Measurements from ENCODE around the gene DMRTB1. TPM values are rescaled to one million over a fixed set of nuclear protein-coding genes. Genes with fewer than 3 reads are reported as not detected.

The DMRTB1 gene
- total RNA-seq, 1 donor from 2014 or later = not detected

- intact Hi-C loops (cut with micrococcal nuclease) = no loop called here
- H3K4me1 Mint-ChIP-seq (ENCODE audit: low read depth) = no peaks in the 10 kb centered on the region
- H3K27me3 Mint-ChIP-seq (ENCODE audit: low read depth) = peaks cover 2% of the 10 kb centered on the region
- DNase-seq (ENCODE audit: low spot score) = no peak
- no peaks in the 10 kb centered on the region for H3K36me3 Mint-ChIP-seq (ENCODE audit: low read depth)
- H3K4me3 Mint-ChIP-seq (ENCODE audit: low read depth) = no peak overlapping the region
- no peaks in the 10 kb centered on the region for H3K9me3 Mint-ChIP-seq
- H3K27ac Mint-ChIP-seq = no peak overlapping the region
Observed at GRCh38 chr1:53461323-53462044, 2.3 kb downstream of the DMRTB1 start.

GRCh38 chr1:53462193-53462592 is 3.0 kb downstream of the DMRTB1 start:
- Mint-ChIP-seq H3K27me3 (ENCODE audit: low read depth) (no peaks in the 10 kb centered on the region), H3K4me3 (ENCODE audit: low read depth) (no peak overlapping the region), H3K9me3 (no peaks in the 10 kb centered on the region), H3K27ac (no peak overlapping the region), H3K4me1 (ENCODE audit: low read depth) (no peaks in the 10 kb centered on the region), H3K36me3 (ENCODE audit: low read depth) (no peaks in the 10 kb centered on the region)
- intact Hi-C loops (cut with micrococcal nuclease) = no loop called here
- DNase-seq (ENCODE audit: low spot score) = no peak

- Mint-ChIP-seq H3K36me3 (ENCODE audit: low read depth) (no peaks in the 10 kb centered on the region), H3K4me3 (ENCODE audit: low read depth) (no peak overlapping the region), H3K27me3 (ENCODE audit: low read depth) (no peaks in the 10 kb centered on the region), H3K4me1 (ENCODE audit: low read depth) (no peaks in the 10 kb centered on the region), H3K27ac (no peak overlapping the region), H3K9me3 (no peaks in the 10 kb centered on the region)
- no peak for DNase-seq (ENCODE audit: low spot score)
- intact Hi-C loops (cut with micrococcal nuclease) = no loop called here
Observed at GRCh38 chr1:53462769-53463501, 3.7 kb downstream of the DMRTB1 start.

GRCh38 chr1:53463961-53464899 is 5.0 kb downstream of the DMRTB1 start:
- no peaks in the 10 kb centered on the region for H3K27me3 Mint-ChIP-seq (ENCODE audit: low read depth)
- H3K27ac Mint-ChIP-seq = no peak overlapping the region
- H3K9me3 Mint-ChIP-seq = no peaks in the 10 kb centered on the region
- DNase-seq (ENCODE audit: low spot score) = no peak
- no peaks in the 10 kb centered on the region for H3K36me3 Mint-ChIP-seq (ENCODE audit: low read depth)
- intact Hi-C loops (cut with micrococcal nuclease) = no loop called here
- no peaks in the 10 kb centered on the region for H3K4me1 Mint-ChIP-seq (ENCODE audit: low read depth)
- no peak overlapping the region for H3K4me3 Mint-ChIP-seq (ENCODE audit: low read depth)

- no peaks in the 10 kb centered on the region for H3K4me1 Mint-ChIP-seq (ENCODE audit: low read depth)
Observed at GRCh38 chr1:53465023-53465957, 6.1 kb downstream of the DMRTB1 start.

GRCh38 chr1:53467391-53467790 is 8.2 kb downstream of the DMRTB1 start:
- no peak for DNase-seq (ENCODE audit: low spot score)
- Mint-ChIP-seq H3K36me3 (ENCODE audit: low read depth) (no peaks in the 10 kb centered on the region), H3K4me3 (ENCODE audit: low read depth) (no peak overlapping the region), H3K4me1 (ENCODE audit: low read depth) (no peaks in the 10 kb centered on the region), H3K27ac (no peak overlapping the region), H3K27me3 (ENCODE audit: low read depth) (no peaks in the 10 kb centered on the region), H3K9me3 (no peaks in the 10 kb centered on the region)
- intact Hi-C loops (cut with micrococcal nuclease) = no loop called here

More at GRCh38 chr1:53465023-53465957, 6.1 kb downstream of the DMRTB1 start:
- no peaks in the 10 kb centered on the region for H3K36me3 Mint-ChIP-seq (ENCODE audit: low read depth)
- H3K27ac Mint-ChIP-seq = no peak overlapping the region
- no peak for DNase-seq (ENCODE audit: low spot score)
- H3K27me3 Mint-ChIP-seq (ENCODE audit: low read depth) = no peaks in the 10 kb centered on the region
- no peaks in the 10 kb centered on the region for H3K9me3 Mint-ChIP-seq
- intact Hi-C loops (cut with micrococcal nuclease) = no loop called here
- H3K4me3 Mint-ChIP-seq (ENCODE audit: low read depth) = no peak overlapping the region

- DNase-seq (ENCODE audit: low spot score) = no peak
- no peaks in the 10 kb centered on the region for H3K4me1 Mint-ChIP-seq (ENCODE audit: low read depth)
- H3K27me3 Mint-ChIP-seq (ENCODE audit: low read depth) = no peaks in the 10 kb centered on the region
- no peak overlapping the region for H3K27ac Mint-ChIP-seq
- no peaks in the 10 kb centered on the region for H3K9me3 Mint-ChIP-seq
- H3K4me3 Mint-ChIP-seq (ENCODE audit: low read depth) = no peak overlapping the region
- intact Hi-C loops (cut with micrococcal nuclease) = no loop called here
- H3K36me3 Mint-ChIP-seq (ENCODE audit: low read depth) = no peaks in the 10 kb centered on the region
Observed at GRCh38 chr1:53468374-53468773, 9.2 kb downstream of the DMRTB1 start.

GRCh38 chr1:53469373-53469772 is 10.2 kb downstream of the DMRTB1 start:
- no peaks in the 10 kb centered on the region for H3K36me3 Mint-ChIP-seq (ENCODE audit: low read depth)
- H3K27ac Mint-ChIP-seq = no peak overlapping the region
- no peak overlapping the region for H3K4me3 Mint-ChIP-seq (ENCODE audit: low read depth)
- intact Hi-C loops (cut with micrococcal nuclease) = no loop called here
- no peaks in the 10 kb centered on the region for H3K27me3 Mint-ChIP-seq (ENCODE audit: low read depth)
- no peaks in the 10 kb centered on the region for H3K4me1 Mint-ChIP-seq (ENCODE audit: low read depth)
- no peak for DNase-seq (ENCODE audit: low spot score)
- H3K9me3 Mint-ChIP-seq = no peaks in the 10 kb centered on the region

GRCh38 chr1:53470155-53470554 is 11.0 kb downstream of the DMRTB1 start:
- Mint-ChIP-seq H3K27me3 (ENCODE audit: low read depth) (no peaks in the 10 kb centered on the region), H3K4me1 (ENCODE audit: low read depth) (no peaks in the 10 kb centered on the region), H3K36me3 (ENCODE audit: low read depth) (no peaks in the 10 kb centered on the region), H3K9me3 (no peaks in the 10 kb centered on the region), H3K27ac (no peak overlapping the region), H3K4me3 (ENCODE audit: low read depth) (no peak overlapping the region)
- DNase-seq (ENCODE audit: low spot score) = no peak
- intact Hi-C loops (cut with micrococcal nuclease) = no loop called here

- H3K36me3 Mint-ChIP-seq (ENCODE audit: low read depth) = no peaks in the 10 kb centered on the region
- H3K9me3 Mint-ChIP-seq = no peaks in the 10 kb centered on the region
- no peak for DNase-seq (ENCODE audit: low spot score)
- intact Hi-C loops (cut with micrococcal nuclease) = no loop called here
- H3K27me3 Mint-ChIP-seq (ENCODE audit: low read depth) = no peaks in the 10 kb centered on the region
- H3K27ac Mint-ChIP-seq = no peak overlapping the region
- no peaks in the 10 kb centered on the region for H3K4me1 Mint-ChIP-seq (ENCODE audit: low read depth)
- H3K4me3 Mint-ChIP-seq (ENCODE audit: low read depth) = no peak overlapping the region
Observed at GRCh38 chr1:53470584-53470983, 11.4 kb downstream of the DMRTB1 start.

- H3K27me3 Mint-ChIP-seq (ENCODE audit: low read depth) = no peaks in the 10 kb centered on the region
- H3K9me3 Mint-ChIP-seq = no peaks in the 10 kb centered on the region
- intact Hi-C loops (cut with micrococcal nuclease) = no loop called here
- no peak overlapping the region for H3K4me3 Mint-ChIP-seq (ENCODE audit: low read depth)
- no peaks in the 10 kb centered on the region for H3K4me1 Mint-ChIP-seq (ENCODE audit: low read depth)
- H3K36me3 Mint-ChIP-seq (ENCODE audit: low read depth) = no peaks in the 10 kb centered on the region
- DNase-seq (ENCODE audit: low spot score) = no peak
- H3K27ac Mint-ChIP-seq = no peak overlapping the region
Observed at GRCh38 chr1:53471000-53471399, 11.8 kb downstream of the DMRTB1 start.

GRCh38 chr1:53473463-53473862 is 14.3 kb downstream of the DMRTB1 start:
- Mint-ChIP-seq H3K9me3 (no peaks in the 10 kb centered on the region), H3K27me3 (ENCODE audit: low read depth) (no peaks in the 10 kb centered on the region), H3K36me3 (ENCODE audit: low read depth) (no peaks in the 10 kb centered on the region), H3K4me3 (ENCODE audit: low read depth) (no peak overlapping the region), H3K4me1 (ENCODE audit: low read depth) (no peaks in the 10 kb centered on the region), H3K27ac (no peak overlapping the region)
- intact Hi-C loops (cut with micrococcal nuclease) = no loop called here
- DNase-seq (ENCODE audit: low spot score) = no peak

Data from activated T-helper 2 cell treated with anti-CD3 and anti-CD28 coated beads, Interferon-gamma antibody, Interleukin-2, Interleukin-4, amounts not matched to agents 10 μg/mL and 5 μg/mL and 100 μg/mL, durations not matched to agents 14 hours and 24 hours and 36 hours (primary cell).